IPS DF 4.7 (cell line): Measurements from ENCODE around the gene AURKB.
"Not testable (repeated sequence)": the region's sequence is repeated elsewhere in the genome, so short reads cannot be mapped to it uniquely, and the experiment has no call there.

Experiments
- DNase-seq: peaks from one replicate; pipeline ENCODE4 v3.0.0-alpha.2; 2013; ENCODE audit warnings: low spot score; ENCODE audit errors: extremely low read depth

Gene AURKB

GRCh38 chr17:8189041-8189710 lies 21.2 kb downstream of the AURKB start:
- no peak for DNase-seq

GRCh38 chr17:8188263-8188839 lies 22.0 kb downstream of the AURKB start:
- DNase-seq = no peak

GRCh38 chr17:8187517-8188262 lies 22.7 kb downstream of the AURKB start:
- DNase-seq = peak; percentile 95

- DNase-seq = no peak
Observed at GRCh38 chr17:8186787-8187516, 23.4 kb downstream of the AURKB start.

- no peak for DNase-seq
Observed at GRCh38 chr17:8186446-8186786, 24.0 kb downstream of the AURKB start.

- no peak for DNase-seq
Observed at GRCh38 chr17:8185582-8186445, 24.6 kb downstream of the AURKB start.

GRCh38 chr17:8176998-8177731 lies 33.2 kb downstream of the AURKB start:
- DNase-seq = no peak

- DNase-seq = no peak
Observed at GRCh38 chr17:8176197-8176940, 34.0 kb downstream of the AURKB start, which contains the start of gene TMEM107. Gene TMEM107 (minus strand): TSS chr17:8176380. CDS start chr17:8176286, 94 bp downstream.

- no peak for DNase-seq
Observed at GRCh38 chr17:8175795-8176196, 34.6 kb downstream of the AURKB start.

GRCh38 chr17:8173871-8174322 lies 36.5 kb downstream of the AURKB start:
- DNase-seq = no peak

- DNase-seq = no peak
Observed at GRCh38 chr17:8173056-8173870, 37.1 kb downstream of the AURKB start.

GRCh38 chr17:8170186-8170585 lies 40.2 kb downstream of the AURKB start:
- DNase-seq = not testable (repeated sequence)

GRCh38 chr17:8167526-8167925 lies 42.8 kb downstream of the AURKB start:
- no peak for DNase-seq

GRCh38 chr17:8166731-8167130 lies 43.6 kb downstream of the AURKB start:
- no peak for DNase-seq

- no peak for DNase-seq
Observed at GRCh38 chr17:8164815-8165131, 45.6 kb downstream of the AURKB start.

- no peak for DNase-seq
Observed at GRCh38 chr17:8163978-8164814, 46.2 kb downstream of the AURKB start.

GRCh38 chr17:8162997-8163977 lies 47.1 kb downstream of the AURKB start:
- no peak for DNase-seq
